GM10847 (cell line): ENCODE data around the gene HOXC5.

Source experiments
- POLR2A ChIP-seq: IDR thresholded peaks from 2 replicates; pipeline ENCODE4 v1.6.1; 2011; ENCODE audit not compliant: insufficient read length; ENCODE audit errors: extremely low read depth

HOXC5 gene

DNA sequence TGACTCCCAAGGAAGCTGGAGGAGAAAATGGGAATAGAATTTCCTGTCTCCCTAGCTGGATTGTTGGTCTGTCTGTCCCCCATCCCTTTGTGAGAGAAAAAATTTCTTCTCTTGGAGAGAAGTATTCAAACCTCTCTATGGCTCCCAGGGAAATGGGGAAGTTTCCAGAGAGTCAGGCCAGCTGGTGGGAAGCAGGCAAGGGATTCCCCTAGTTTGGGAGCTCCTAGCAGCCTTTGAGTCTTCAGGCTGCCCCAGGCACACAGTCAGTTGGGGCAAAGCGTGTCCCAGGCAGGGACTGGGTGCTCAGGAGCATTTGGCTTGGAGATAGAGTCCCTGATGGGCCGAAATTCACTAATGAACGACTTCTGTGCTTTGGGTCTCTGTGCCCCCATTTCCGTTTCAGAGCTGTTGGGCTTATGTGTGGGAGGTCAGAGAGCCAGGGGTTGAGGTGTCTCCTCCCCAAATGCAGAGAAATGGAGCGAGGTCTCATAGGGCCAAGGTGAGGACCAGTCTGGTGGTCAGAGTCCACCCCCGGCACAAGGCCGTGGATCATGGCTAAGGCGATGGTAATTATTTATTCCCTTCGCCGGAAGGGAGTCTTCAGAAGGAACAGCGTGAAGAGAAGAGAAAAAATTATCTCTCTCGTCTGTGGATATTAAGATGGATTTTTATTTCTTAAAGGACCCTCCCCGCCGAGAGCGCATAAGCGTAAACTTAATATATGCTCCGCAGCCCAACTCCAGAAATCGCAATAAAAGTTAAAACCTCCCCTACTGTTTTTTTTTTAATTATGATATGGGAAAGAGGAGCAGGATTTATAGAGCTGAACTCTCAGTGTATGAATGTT is 39.5 kb upstream of the HOXC5 start:
- no peak for TF ChIP-seq POLR2A

DNA sequence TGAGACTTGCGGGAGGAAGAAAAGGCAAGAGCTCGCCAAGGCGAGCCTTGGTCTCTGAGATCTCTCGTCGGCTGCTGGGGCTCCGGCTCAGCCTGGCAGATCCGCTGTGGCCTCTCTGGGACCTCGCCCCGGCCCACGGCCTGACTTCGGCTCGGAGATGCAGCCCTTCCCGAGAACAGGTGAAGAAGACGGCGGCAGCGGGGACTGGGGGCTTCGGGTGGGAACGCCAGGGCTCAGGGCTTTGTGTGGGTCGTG is 38.9 kb upstream of the HOXC5 start:
- TF ChIP-seq POLR2A: no peak

DNA sequence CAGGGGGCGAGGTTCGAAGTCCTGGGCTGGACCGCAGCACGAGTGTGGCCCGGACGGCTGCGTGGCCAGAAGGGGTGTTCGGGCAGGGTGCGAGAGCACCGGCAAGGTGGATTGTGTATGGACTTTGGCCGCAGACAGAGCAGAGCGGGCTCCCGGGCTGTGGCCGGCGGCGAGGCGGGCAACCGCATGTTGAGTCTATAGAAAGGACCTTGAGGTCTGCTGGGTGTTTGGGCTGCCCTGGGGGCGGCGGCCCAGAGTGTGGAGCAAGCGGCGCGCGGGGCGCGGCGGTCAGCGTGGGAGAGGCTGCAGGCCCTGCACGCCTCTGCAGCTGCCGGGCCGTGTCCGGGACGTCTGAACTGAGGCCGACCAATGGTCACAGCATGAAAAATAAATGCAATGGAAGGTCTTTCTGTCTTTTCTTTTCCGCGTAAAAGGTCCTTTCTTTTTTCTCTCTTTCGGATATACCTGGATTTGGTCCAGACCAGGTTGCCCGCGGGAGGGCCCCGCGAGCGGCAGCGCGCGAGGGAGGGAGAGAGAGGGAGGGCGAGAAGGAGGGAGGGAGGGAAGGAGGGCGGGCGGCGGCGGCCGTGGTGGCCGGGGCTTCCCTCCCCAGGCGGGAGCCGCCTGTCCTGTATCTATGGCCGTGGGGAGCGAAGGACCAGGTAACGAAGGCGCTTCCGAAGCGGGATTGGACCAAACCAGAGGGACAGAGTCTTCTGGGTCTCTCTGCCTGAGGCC is 38.4 kb upstream of the HOXC5 start:
- TF ChIP-seq POLR2A: no peak

DNA sequence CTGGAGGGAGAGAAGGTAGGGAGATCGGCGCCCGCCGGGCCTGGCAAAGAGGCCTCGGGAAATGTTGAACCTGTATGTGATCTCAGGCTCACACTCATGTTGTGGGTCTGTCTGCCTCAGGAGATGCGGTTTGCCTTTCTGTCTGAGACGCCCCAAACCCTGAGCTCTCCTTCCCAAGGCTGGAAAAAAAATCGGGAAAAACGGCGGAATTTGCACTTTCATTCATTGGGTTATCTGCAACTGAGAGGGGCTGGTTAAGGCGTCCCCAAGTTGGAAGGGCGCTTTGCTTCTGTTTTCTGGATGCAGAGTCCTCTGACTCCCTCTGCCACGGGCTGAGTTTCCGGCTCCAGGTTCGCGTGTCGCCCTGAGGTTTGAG is 37.9 kb upstream of the HOXC5 start:
- TF ChIP-seq POLR2A: no peak

GRCh38 chr12:53995378-53996239 is 37.2 kb upstream of the HOXC5 start:
- TF ChIP-seq POLR2A: no peak

- TF ChIP-seq POLR2A: no peak
These were observed 36.3 kb upstream of the HOXC5 start for GRCh38 chr12:53996240-53997203.

- no peak for TF ChIP-seq POLR2A
These were observed 35.4 kb upstream of the HOXC5 start for GRCh38 chr12:53997204-53998109.

- TF ChIP-seq POLR2A: no peak
These were observed 34.5 kb upstream of the HOXC5 start for GRCh38 chr12:53998110-53998899.

GRCh38 chr12:53998900-53999236 is 34.0 kb upstream of the HOXC5 start:
- TF ChIP-seq POLR2A: no peak

GRCh38 chr12:53999559-54000115 is 33.2 kb upstream of the HOXC5 start:
- no peak for TF ChIP-seq POLR2A

GRCh38 chr12:54000116-54001114 is 32.4 kb upstream of the HOXC5 start, which contains the start of gene HOXC9:
Gene HOXC9 (plus strand): TSS chr12:54000161. CDS start chr12:54000189, 28 bp downstream.
- no peak for TF ChIP-seq POLR2A
